IMR-90 (cell line): ENCODE measurements around the gene PHF11.

Source experiments
- CEBPB ChIP-seq: IDR thresholded peaks from 2 replicates; pipeline ENCODE4 v1.6.1; 2012; ENCODE audit warnings: low read depth, low read length, improper control_type of control experiment
- CHD1 ChIP-seq: IDR thresholded peaks from 2 replicates; pipeline ENCODE4 v1.6.1; 2012; ENCODE audit warnings: low read depth, low read length, improper control_type of control experiment
- MAFK ChIP-seq: IDR thresholded peaks from 2 replicates; pipeline ENCODE4 v1.6.1; 2012; ENCODE audit warnings: low read depth, low read length, improper control_type of control experiment
- POLR2A ChIP-seq: IDR thresholded peaks from 2 replicates; pipeline ENCODE4 v1.6.1; 2012; ENCODE audit warnings: mild to moderate bottlenecking, low read depth, low read length
- TF ChIP-seq, protein P1 (sequence below): conservative IDR thresholded peaks from 2 replicates; pipeline ENCODE4 v1.5.1; 2012; ENCODE audit warnings: mild to moderate bottlenecking, low read depth, low read length, improper control_type of control experiment

DNA sequence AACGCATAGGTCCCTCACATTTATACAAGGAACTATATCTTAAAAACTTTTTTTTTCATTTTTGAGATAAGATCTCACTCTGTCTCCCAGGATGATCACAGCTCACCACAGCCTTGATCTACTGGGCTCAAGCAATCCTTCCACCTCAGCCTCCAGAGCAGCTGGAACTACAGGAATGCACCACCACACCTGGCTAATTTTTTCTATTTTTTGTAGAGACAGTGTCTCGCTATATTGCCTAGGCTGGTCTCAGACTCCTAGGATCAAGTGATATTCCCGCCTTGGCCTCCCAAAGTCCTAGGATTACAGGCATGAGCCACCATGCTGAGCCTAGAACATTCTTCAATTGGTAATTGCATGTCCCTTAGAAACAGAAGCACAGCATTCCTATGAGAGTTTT, 47.9 kb downstream of the PHF11 start:
- TF ChIP-seq, protein P1, sequence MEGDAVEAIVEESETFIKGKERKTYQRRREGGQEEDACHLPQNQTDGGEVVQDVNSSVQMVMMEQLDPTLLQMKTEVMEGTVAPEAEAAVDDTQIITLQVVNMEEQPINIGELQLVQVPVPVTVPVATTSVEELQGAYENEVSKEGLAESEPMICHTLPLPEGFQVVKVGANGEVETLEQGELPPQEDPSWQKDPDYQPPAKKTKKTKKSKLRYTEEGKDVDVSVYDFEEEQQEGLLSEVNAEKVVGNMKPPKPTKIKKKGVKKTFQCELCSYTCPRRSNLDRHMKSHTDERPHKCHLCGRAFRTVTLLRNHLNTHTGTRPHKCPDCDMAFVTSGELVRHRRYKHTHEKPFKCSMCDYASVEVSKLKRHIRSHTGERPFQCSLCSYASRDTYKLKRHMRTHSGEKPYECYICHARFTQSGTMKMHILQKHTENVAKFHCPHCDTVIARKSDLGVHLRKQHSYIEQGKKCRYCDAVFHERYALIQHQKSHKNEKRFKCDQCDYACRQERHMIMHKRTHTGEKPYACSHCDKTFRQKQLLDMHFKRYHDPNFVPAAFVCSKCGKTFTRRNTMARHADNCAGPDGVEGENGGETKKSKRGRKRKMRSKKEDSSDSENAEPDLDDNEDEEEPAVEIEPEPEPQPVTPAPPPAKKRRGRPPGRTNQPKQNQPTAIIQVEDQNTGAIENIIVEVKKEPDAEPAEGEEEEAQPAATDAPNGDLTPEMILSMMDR = no peak
- TF ChIP-seq POLR2A = no peak
- TF ChIP-seq CEBPB = no peak
- TF ChIP-seq MAFK = no peak
- no peak for TF ChIP-seq CHD1
